GM18951 (cell line): Measurements from ENCODE around the gene MYBPC3.

Experiments used
- POLR2A ChIP-seq: IDR thresholded peaks from 4 replicates; pipeline ENCODE4 v1.6.1; 2011; ENCODE audit warnings: mild to moderate bottlenecking; ENCODE audit not compliant: insufficient read length, insufficient read depth; ENCODE audit errors: extremely low read depth
- in situ Hi-C: fragments of 300-500 bp; cut with MboI; formaldehyde crosslinking; loops from one replicate; pipeline ENCODE4 v1.12.0; 2022; ENCODE audit warnings: low sequenced_read_pairs, mixed read lengths, inconsistent platforms; ENCODE audit not compliant: unreplicated experiment

Gene MYBPC3

DNA sequence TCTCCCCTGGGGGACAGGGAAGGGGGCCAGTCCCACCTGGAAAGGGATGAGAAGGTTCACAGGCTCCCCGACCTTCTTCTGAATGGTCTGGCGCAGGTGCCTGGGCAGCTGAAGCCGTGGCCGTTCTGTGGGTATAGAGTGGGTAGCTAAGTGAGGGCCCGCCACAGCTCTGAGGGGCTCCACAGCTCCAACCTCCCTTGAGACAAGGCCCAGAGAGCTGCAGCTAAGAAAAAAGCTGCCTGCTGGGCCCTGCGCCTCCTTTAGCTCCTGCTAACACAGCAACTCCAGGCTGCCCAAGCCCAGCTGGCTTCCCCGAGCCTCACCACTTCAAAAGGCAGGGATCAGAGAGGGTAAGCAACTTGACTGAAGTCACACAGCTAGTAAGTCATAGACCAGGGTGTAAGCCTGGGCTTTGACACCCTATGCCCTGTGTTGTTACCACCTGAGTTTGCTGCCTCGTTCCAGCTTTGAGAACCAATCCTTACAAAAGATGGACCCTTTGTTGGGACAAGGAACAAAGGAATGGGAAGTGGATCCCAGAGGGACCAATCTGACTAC is 18.5 kb downstream of the MYBPC3 start:
- no peak for TF ChIP-seq POLR2A
- in situ Hi-C loops = no loop called here

DNA sequence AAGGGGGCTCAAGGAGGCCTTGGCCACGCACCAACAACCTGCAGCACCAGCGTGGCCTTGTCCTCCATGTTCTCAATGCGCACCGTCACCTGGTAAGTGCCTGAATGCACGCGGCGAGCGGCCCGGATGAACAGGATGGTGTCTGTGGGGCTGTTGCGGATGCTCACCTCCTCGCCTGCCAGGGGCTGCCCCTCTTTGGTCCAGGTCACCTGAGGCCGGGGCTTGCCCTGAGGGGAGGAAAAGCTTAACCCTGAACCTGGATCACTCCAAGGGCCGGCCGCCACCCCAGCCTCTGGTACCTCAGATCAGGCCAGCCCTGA is 19.0 kb downstream of the MYBPC3 start:
- TF ChIP-seq POLR2A = no peak
- in situ Hi-C loops = no loop called here

DNA sequence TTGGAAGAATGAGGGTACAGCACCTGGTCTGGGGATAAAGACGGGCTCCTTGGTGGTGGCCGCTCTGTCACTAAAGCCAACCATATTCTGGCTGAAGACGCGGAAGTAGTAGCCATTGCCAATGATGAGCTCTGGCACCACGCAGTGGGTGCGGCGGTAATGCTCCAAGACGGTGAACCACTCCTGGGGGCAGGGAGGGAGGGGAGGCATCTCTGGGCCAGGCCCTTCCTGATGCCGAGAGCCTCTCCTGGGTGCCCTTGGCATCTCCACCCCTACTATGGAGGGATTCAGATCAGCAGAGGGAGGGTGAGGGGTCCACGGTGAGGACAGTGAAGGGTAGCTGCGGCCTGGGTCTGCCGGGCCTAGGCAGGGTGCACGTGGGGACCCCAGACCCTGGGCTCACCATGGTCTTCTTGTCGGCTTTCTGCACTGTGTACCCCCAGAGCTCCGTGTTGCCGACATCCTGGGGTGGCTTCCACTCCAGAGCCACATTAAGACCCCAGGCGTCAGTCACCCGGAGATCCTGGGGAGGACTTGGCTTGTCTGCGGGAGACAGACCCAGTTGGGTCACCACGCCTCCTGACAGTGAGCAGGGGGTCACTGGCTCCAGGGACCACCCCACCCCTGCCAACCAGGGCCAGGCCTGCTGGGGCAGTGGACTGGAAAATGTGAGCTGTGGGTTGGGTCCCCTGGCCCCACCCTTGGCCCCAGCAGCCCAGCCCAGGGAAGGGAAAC is 19.5 kb downstream of the MYBPC3 start:
- in situ Hi-C loops = no loop called here
- TF ChIP-seq POLR2A = no peak

DNA sequence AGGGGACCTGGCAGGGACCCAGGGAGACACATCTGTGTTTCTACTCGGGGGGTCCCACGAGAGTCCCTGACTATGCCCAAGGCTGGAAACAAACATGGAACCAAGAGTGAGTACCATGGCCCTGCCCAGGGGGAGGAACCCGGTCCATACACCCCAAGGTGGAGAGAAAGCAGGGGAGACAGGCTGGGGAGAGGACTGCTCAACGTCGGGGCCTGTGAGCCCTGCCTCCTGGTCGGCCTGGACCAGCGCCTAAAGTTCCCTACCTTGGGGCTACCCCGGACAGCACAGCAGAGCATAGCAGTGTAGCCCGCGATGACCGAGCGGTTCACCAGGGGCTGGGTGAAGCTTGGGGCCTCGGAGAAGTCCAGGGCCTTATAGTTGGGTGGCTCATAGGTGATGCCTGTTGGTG is 20.2 kb downstream of the MYBPC3 start:
- in situ Hi-C loops = no loop called here
- no peak for TF ChIP-seq POLR2A

DNA sequence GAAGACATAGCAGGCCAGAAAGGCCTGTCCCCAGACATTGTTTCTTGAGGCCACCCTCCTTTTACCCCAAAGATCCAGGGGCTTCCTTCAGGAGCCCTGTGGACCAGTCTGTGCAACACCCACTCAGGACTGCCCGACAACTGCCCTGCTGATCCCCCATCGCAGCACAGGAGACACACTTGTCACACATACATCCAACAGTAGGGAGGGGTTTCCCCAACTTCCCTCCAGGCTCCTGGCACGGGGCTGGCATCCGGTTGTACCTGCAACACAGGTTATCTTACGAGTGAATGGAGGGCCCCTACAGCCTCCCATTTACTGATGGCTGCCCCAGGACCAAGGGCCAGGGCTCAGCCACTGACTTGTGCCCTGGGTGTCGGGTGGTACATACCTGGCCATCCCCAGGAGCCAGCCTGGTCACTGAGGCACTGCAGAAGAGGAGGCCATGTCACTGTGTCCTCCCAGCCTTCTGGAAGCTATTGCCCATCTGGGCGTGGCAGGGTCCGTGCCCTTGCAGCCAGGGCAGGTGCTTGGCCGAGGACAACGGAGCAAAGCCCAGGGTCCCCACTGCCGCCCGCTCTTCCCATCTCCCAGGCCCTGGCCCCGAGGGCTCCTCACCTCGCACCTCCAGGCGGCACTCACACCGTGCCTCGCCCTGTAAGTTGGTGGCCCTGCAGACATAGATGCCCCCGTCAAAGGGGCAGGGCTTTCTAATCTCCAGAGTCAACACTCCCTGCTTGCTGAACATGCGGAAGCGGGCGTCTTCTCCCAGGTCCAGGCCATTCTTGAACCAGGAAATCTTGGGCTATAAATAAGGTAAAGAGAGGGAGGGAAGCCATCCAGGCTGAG is 20.8 kb downstream of the MYBPC3 start:
- in situ Hi-C loops = no loop called here
- no peak for TF ChIP-seq POLR2A

DNA sequence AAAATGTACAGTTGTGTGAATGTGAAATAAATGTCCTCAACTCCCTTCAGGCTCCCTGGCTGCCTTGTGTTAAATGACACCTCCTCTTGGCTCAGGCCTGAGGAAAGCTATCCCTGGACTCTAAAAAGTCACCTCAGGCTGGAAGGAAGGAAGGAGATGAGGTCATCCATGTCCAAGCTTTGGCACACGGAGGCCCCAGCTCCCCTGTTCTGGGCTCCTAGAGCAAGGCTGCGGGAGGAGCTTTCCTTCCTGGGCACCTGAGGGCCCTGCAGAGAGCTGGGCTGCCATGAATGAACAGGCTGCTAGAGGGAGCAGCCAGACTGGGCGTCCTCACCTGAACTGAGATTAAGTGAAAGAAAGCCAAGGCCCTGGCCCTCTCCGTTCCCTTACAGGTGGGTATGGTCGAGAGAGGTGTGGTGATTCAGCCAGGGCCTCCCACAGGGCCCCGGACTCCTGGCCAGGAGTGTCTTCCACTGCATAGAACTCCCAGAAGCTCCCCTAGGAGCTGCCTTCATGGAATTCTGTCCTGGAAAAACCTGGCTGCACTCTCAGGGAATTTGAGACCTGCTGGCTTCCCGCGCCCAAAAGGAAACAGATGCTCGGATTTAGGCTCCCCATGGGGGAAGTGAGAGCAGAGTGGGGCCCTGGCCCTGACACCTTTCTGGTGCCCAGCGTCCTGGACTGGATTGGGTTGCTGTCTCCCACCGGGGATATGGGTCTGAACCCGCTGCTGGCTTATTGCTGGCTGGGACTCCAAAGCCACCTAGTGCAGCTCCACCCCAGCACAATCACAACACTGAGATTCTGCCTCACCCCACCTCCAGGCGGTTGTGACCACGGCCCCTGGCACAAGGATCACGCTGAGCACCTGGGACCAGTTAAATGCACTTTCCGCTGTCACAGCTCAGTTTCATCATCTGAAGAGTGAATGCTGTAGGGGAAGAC is 22.2 kb downstream of the MYBPC3 start:
- in situ Hi-C loops = no loop called here
- no peak for TF ChIP-seq POLR2A

DNA sequence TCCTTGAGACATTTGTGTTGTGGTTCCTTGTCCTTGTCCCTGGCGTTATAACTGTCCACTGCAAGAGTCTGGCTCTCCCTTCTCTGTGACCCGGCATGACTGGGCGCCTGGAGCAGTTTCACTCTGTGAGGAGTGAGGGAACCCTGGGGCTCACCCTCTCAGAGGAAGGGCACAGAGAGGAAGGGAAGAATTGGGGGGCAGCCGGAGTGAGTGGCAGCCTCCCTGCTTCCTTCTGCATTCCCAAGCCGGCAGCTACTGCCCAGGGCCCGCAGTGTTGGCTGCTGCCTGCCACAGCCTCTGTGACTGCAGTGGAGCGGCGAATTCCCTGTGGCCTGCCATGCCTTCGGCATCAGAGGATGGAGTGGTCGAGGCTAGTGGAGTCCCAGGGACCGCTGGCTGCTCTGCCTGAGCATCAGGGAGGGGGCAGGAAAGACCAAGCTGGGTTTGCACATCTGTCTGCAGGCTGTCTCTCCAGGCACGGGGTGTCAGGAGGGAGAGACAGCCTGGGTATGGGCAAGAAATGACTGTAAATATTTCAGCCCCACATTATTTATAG is 23.0 kb downstream of the MYBPC3 start:
- in situ Hi-C loops = no loop called here
- no peak for TF ChIP-seq POLR2A

DNA sequence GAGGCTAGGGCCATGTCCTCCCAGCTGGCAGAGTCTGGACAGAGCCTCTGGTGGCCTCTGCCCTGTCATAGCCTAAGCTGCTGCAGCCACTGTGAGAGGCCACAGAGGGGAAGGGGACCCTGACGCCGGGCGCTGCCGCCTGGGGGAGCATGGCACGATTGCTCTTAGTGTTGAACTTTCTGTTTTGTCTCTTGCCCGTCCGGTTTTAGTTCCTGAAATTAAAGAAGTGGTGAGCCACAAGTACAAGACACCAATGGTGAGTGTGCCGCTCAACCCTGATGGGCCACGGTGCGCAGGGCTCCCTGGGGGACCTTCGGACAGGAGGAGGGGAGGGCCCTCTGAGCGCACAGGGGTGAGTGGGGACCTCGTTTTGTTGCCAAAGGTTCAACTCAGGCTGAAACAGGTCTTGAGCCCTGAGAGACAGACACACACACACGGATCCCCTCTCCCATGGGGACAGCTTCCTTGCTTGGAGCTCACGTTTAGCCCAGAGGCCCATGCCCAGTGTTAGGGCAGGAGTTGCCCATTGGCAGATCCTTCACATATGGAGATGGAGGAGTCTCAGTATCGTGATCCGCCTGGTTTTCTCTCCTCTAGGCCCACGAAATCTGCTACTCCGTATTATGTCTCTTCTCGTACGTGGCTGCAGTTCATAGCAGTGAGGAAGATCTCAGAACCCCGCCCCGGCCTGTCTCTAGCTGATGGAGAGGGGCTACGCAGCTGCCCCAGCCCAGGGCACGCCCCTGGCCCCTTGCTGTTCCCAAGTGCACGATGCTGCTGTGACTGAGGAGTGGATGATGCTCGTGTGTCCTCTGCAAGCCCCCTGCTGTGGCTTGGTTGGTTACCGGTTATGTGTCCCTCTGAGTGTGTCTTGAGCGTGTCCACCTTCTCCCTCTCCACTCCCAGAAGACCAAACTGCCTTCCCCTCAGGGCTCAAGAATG is 23.8 kb downstream of the MYBPC3 start:
- in situ Hi-C loops = no loop called here
- no peak for TF ChIP-seq POLR2A

DNA sequence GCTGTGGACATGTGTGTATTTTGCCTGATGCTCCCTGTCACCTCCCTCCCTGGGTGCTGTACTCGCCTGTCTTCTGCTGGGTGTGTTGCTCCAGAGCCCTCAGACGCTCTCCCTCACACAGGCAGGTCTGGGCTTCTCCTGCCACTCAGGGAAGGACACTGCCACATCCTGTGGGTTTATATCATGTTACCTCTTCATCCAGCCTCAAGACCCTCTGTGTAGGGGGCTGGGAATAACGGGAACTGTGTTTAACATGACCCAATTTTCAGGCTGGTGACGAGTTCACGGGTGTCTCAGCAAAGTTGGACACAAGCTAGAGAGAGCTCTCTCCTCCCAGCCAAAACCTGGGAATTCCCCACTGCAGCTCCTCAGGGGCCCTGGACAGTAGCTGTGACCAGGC is 24.6 kb downstream of the MYBPC3 start:
- no peak for TF ChIP-seq POLR2A
- in situ Hi-C loops = no loop called here

DNA sequence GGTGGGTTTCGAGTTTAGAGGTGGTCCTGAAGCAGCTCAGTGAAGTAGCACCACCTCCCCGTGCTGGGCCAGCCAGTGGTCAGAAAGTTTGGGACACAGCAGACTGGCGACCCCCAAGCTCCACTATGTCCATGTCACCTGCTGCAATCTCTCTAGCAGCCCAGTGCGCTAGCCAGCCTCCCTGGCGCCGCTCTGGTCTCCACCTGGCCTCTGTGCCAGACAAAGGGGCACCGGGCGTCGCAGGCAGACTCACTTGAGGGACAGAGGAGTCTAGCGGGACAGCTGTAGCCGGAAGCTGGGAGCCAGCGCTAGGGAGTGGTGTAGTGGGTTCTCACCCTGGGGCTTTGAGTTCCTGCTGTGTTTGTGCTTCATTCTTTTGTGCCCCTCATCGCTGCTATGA is 25.5 kb downstream of the MYBPC3 start:
- in situ Hi-C loops = no loop called here
- no peak for TF ChIP-seq POLR2A

DNA sequence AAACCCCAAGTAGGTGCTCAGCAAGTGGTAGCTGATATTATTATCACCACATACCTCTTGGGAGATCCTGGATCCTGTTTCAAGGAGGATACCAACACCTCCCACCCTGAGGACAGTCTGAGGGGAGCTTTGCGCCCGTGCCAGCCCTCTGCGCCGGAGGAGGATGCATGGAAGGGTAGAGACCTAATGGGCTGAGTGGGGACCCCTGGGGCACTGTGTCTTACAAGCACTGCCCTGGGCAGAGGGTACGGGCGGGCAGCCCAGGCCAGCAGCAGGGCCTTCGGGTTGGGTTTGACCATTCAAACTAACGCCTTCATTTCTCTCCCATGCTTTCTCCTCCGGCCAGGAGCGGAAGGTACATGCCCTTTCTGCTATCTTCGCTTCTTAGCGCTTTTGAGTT is 26.3 kb downstream of the MYBPC3 start:
- in situ Hi-C loops = no loop called here
- TF ChIP-seq POLR2A = no peak

DNA sequence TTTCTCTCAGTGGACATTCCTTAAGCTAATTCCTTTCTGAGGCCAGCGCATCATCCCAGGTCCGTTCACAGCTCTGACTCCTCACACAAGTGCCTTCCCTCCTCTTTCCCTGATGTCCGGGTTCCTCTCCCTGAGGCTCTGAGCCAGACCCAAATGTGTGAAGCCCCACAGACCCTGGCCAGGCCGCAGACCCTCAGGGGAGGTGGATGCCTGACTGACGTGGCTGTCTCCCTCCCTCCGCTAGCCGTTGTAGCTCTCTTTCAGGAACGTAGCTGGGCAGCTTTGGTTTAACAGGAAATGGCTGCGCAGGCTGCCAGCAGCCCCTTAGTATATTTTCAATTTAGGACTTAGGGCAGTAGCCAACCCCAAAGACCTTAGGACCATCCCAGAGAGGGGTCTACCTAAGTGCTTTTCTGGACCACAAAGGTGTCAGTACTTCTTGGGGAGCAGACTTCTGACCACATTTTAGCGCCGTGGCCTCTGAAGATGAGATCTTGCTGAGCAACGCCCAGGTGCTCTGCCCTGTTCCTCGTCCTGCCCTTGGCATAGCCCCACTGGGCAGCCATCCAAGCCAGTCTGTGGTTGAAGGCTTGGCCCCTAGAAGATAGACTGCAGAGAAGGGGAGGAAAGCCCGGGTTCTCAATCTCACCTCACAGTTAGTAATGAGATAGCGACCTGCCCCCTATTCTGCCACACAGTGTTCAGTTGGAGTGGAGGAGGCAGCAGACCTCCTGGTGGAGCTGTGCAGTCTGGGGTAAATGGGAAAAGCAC is 27.0 kb downstream of the MYBPC3 start:
- no peak for TF ChIP-seq POLR2A
- in situ Hi-C loops = no loop called here
